Mucosa of rectum (tissue), 2 donors: ENCODE measurements around the gene YWHAQ.
"Not testable (repeated sequence)": the region's sequence is repeated elsewhere in the genome, so short reads cannot be mapped to it uniquely, and the experiment has no call there.

Experiments
- H3K27ac ChIP-seq, 2 donors: one replicate each; pipeline ENCODE4 v1.7.0; 2013; ENCODE audit warnings: inconsistent platforms in 2 of 2, low read depth in 2 of 2, low read length in 2 of 2
- H3K27me3 ChIP-seq, 2 donors: one replicate each; pipeline ENCODE4 v1.7.0; 2013; ENCODE audit warnings: low read length in 2 of 2; ENCODE audit not compliant: control insufficient read depth in 2 of 2, insufficient read depth in 2 of 2
- H3K36me3 ChIP-seq, 2 donors: one replicate each; pipeline ENCODE4 v1.7.0; 2013; ENCODE audit warnings: low read length in 2 of 2; ENCODE audit not compliant: control insufficient read depth in 2 of 2, insufficient read depth in 2 of 2
- H3K4me1 ChIP-seq, 2 donors: one replicate each; pipeline ENCODE4 v1.7.0; 2013; ENCODE audit warnings: low read length in 2 of 2, mild to moderate bottlenecking in 1 of 2; ENCODE audit not compliant: control insufficient read depth in 2 of 2, insufficient read depth in 2 of 2
- H3K4me3 ChIP-seq, 2 donors: one replicate each; pipeline ENCODE4 v1.7.0; 2013; ENCODE audit warnings: low read length in 2 of 2
- H3K9ac ChIP-seq, 2 donors: one replicate each; pipeline ENCODE4 v1.7.0; 2013; ENCODE audit warnings: low read length in 2 of 2, low read depth in 1 of 2, mild to moderate bottlenecking in 1 of 2
- H3K9me3 ChIP-seq, 2 donors: one replicate each; pipeline ENCODE4 v1.7.0; 2013; ENCODE audit warnings: low read length in 2 of 2; ENCODE audit not compliant: control insufficient read depth in 2 of 2
- donor health status: healthy.
- donor health status: Normal muscosa, but diverticular disease.

Gene YWHAQ

GRCh38 chr2:9617296-9617695, 13.5 kb downstream of the YWHAQ start:
- H3K4me3 ChIP-seq: no peak overlapping the region
- no peak overlapping the region for H3K27ac ChIP-seq
- H3K36me3 ChIP-seq: peaks cover 0 to 5% of the 10 kb centered on the region in 2 donors
- no peaks in the 10 kb centered on the region for H3K9me3 ChIP-seq
- no peaks in the 10 kb centered on the region for H3K27me3 ChIP-seq
- H3K9ac ChIP-seq: no peak overlapping the region
- no peaks in the 10 kb centered on the region for H3K4me1 ChIP-seq

- no peak overlapping the region for H3K27ac ChIP-seq
- no peaks in the 10 kb centered on the region for H3K9me3 ChIP-seq
- peaks cover 0 to 5% of the 10 kb centered on the region in 2 donors for H3K36me3 ChIP-seq
- H3K9ac ChIP-seq: no peak overlapping the region
- H3K4me3 ChIP-seq: no peak overlapping the region
- no peaks in the 10 kb centered on the region for H3K27me3 ChIP-seq
- no peaks in the 10 kb centered on the region for H3K4me1 ChIP-seq
These were observed 16.2 kb downstream of the YWHAQ start for GRCh38 chr2:9614562-9614961.

- H3K9me3 ChIP-seq: no peaks in the 10 kb centered on the region
- no peak overlapping the region for H3K4me3 ChIP-seq
- H3K9ac ChIP-seq: no peak overlapping the region
- H3K36me3 ChIP-seq: peaks cover 0 to 5% of the 10 kb centered on the region in 2 donors
- H3K4me1 ChIP-seq: peaks cover under 1 to 7% of the 10 kb centered on the region in 2 donors
- no peak overlapping the region for H3K27ac ChIP-seq
- no peaks in the 10 kb centered on the region for H3K27me3 ChIP-seq
These were observed 17.5 kb downstream of the YWHAQ start for GRCh38 chr2:9613291-9613690.

GRCh38 chr2:9611549-9611912, 19.3 kb downstream of the YWHAQ start:
- not testable (repeated sequence) for H3K4me3 ChIP-seq, H3K36me3 ChIP-seq, H3K27me3 ChIP-seq, H3K9me3 ChIP-seq, H3K27ac ChIP-seq, H3K9ac ChIP-seq
- H3K4me1 ChIP-seq: peaks cover 5 to 14% of the 10 kb centered on the region in 2 donors

- H3K27ac ChIP-seq: peak overlapping the region; percentile 39 to 48
- no peak overlapping the region for H3K9ac ChIP-seq
- H3K36me3 ChIP-seq: no peaks in the 10 kb centered on the region
- H3K9me3 ChIP-seq: no peaks in the 10 kb centered on the region
- peaks cover 5 to 14% of the 10 kb centered on the region in 2 donors for H3K4me1 ChIP-seq
- H3K27me3 ChIP-seq: no peaks in the 10 kb centered on the region
- H3K4me3 ChIP-seq: no peak overlapping the region
These were observed 19.8 kb downstream of the YWHAQ start for GRCh38 chr2:9610781-9611548.

- Histone ChIP-seq H3K4me1 (peaks cover 5 to 14% of the 10 kb centered on the region in 2 donors), H3K27ac (peak overlapping the region; percentile 70 to 77), H3K4me3 (peak overlapping the region; percentile 43 to 65), H3K9ac (peak overlapping the region; percentile 29 to 51)
- not testable (repeated sequence) for H3K36me3 ChIP-seq, H3K9me3 ChIP-seq, H3K27me3 ChIP-seq
These were observed 22.3 kb downstream of the YWHAQ start for GRCh38 chr2:9608491-9608890.

GRCh38 chr2:9602412-9602811, 28.4 kb downstream of the YWHAQ start:
- H3K27me3 ChIP-seq: no peaks in the 10 kb centered on the region
- H3K4me3 ChIP-seq: no peak overlapping the region
- peaks cover 0 to 7% of the 10 kb centered on the region in 2 donors for H3K36me3 ChIP-seq
- H3K9me3 ChIP-seq: peaks cover 2 to 6% of the 10 kb centered on the region in 2 donors
- no peak overlapping the region for H3K9ac ChIP-seq
- H3K4me1 ChIP-seq: no peaks in the 10 kb centered on the region
- H3K27ac ChIP-seq: no peak overlapping the region

GRCh38 chr2:9601397-9601796, 29.4 kb downstream of the YWHAQ start:
- no peak overlapping the region for H3K27ac ChIP-seq
- H3K9me3 ChIP-seq: peaks cover 2 to 6% of the 10 kb centered on the region in 2 donors
- H3K4me3 ChIP-seq: no peak overlapping the region
- H3K36me3 ChIP-seq: peaks cover 0 to 7% of the 10 kb centered on the region in 2 donors
- H3K4me1 ChIP-seq: peaks cover 0 to 4% of the 10 kb centered on the region in 2 donors
- no peaks in the 10 kb centered on the region for H3K27me3 ChIP-seq
- no peak overlapping the region for H3K9ac ChIP-seq

GRCh38 chr2:9599430-9599829, 31.4 kb downstream of the YWHAQ start:
- no peak overlapping the region for H3K9ac ChIP-seq
- no peak overlapping the region for H3K27ac ChIP-seq
- H3K36me3 ChIP-seq: peaks cover 0 to 7% of the 10 kb centered on the region in 2 donors
- peaks cover 0 to 4% of the 10 kb centered on the region in 2 donors for H3K4me1 ChIP-seq
- H3K4me3 ChIP-seq: no peak overlapping the region
- peaks cover 2 to 6% of the 10 kb centered on the region in 2 donors for H3K9me3 ChIP-seq
- no peaks in the 10 kb centered on the region for H3K27me3 ChIP-seq

GRCh38 chr2:9596621-9597311, 34.0 kb downstream of the YWHAQ start:
- Histone ChIP-seq H3K9ac (no peak overlapping the region), H3K27ac (no peak overlapping the region), H3K4me3 (no peak overlapping the region), H3K9me3 (peaks cover 2 to 6% of the 10 kb centered on the region in 2 donors), H3K4me1 (peaks cover 0 to 6% of the 10 kb centered on the region in 2 donors), H3K27me3 (no peaks in the 10 kb centered on the region), H3K36me3 (peaks cover 3 to 7% of the 10 kb centered on the region in 2 donors)
